PC-9 (cell line): ENCODE results near the gene ANKRD30A. TPM values are rescaled to one million over a fixed set of nuclear protein-coding genes. Genes with fewer than 3 reads are reported as not detected.

Experiments
- BruUV-seq: library from RNA; stranded (reverse); fragments of 400-500 nt; replicated peaks from 2 replicates; lab custom pipeline; 2021; lab: Mats Ljungman, UMichigan
- CTCF ChIA-PET: fragments of 300-600 bp; sonication (Branson Sonifier 250); formaldehyde crosslinking; loops from one replicate; lab custom pipeline; 2022; ENCODE audit warnings: antibody characterized with exemption; lab: Charles Lee
- POLR2A ChIA-PET: fragments of 300-600 bp; sonication (Branson Sonifier 250); formaldehyde crosslinking; loops from one replicate; lab custom pipeline; 2022; ENCODE audit warnings: antibody characterized with exemption; ENCODE audit not compliant: unreplicated experiment; lab: Charles Lee
- DNase-seq, 2 experiments: peaks; one replicate each; pipeline versions ENCODE4 v3.0.0 to v3.0.0-alpha.2; 2015 to 2022; ENCODE audit warnings: mixed read lengths in 1 of 2
- H2AFZ ChIP-seq: fragments of 200-600 bp; sonication (generic); 2 replicates; pipeline ENCODE4 v1.8.1; 2017; ENCODE audit warnings: antibody characterized with exemption
- H3F3A ChIP-seq: fragments of 200-600 bp; sonication (generic); 2 replicates; pipeline ENCODE4 v1.8.1; 2017; ENCODE audit warnings: antibody characterized with exemption, mild to moderate bottlenecking, low read depth; ENCODE audit not compliant: insufficient read depth
- H3K27ac ChIP-seq: fragments of 200-600 bp; sonication (generic); 2 replicates; pipeline ENCODE4 v1.6.1; 2016; ENCODE audit warnings: mixed run types
- H3K27me3 ChIP-seq: fragments of 200-600 bp; sonication (generic); 2 replicates; pipeline ENCODE4 v1.6.1; 2016; ENCODE audit warnings: low read depth, mixed run types; ENCODE audit not compliant: insufficient read depth
- H3K36me3 ChIP-seq: fragments of 200-600 bp; sonication (generic); 2 replicates; pipeline ENCODE4 v1.6.1; 2016; ENCODE audit warnings: low read depth, mixed run types
- H3K4me1 ChIP-seq: fragments of 200-600 bp; sonication (generic); replicated peaks from 2 replicates; pipeline ENCODE4 v1.6.1; 2016; ENCODE audit warnings: mixed run types; ENCODE audit not compliant: insufficient read depth
- H3K4me2 ChIP-seq: fragments of 200-600 bp; sonication (generic); 2 replicates; pipeline ENCODE4 v1.6.1; 2017; ENCODE audit warnings: mixed run types
- H3K4me3 ChIP-seq: fragments of 200-600 bp; sonication (generic); 2 replicates; pipeline ENCODE4 v1.6.1; 2016; ENCODE audit warnings: mixed run types
- H3K79me2 ChIP-seq: fragments of 200-600 bp; sonication (generic); 2 replicates; pipeline ENCODE4 v1.6.1; 2017; ENCODE audit warnings: low read depth, mixed run types
- H3K9me2 ChIP-seq: fragments of 200-600 bp; sonication (generic); 2 replicates; pipeline ENCODE4 v1.8.1; 2017; ENCODE audit warnings: mild to moderate bottlenecking; ENCODE audit not compliant: insufficient read depth
- H3K9me3 ChIP-seq: fragments of 200-600 bp; sonication (generic); 2 replicates; pipeline ENCODE4 v1.8.1; 2016; ENCODE audit warnings: low read depth; ENCODE audit not compliant: insufficient read depth
- H4K20me1 ChIP-seq: fragments of 200-600 bp; sonication (generic); 2 replicates; pipeline ENCODE4 v1.8.1; 2017; ENCODE audit not compliant: insufficient read depth
- EZH2 ChIP-seq: fragments of 200-600 bp; sonication (generic); IDR thresholded peaks from 2 replicates; pipeline ENCODE4 v1.8.0; 2017; ENCODE audit warnings: antibody characterized with exemption, low read depth
- intact Hi-C: fragments of 100-400 bp; cut with micrococcal nuclease; formaldehyde crosslinking; loops from one replicate; pipeline ENCODE4 v1.10.0; 2022; ENCODE audit not compliant: unreplicated experiment
- total RNA-seq: library from RNA; stranded (reverse); gene quantifications from 2 replicates; pipeline ENCODE4 v1.2.3, GENCODE V29; 2021
- TF ChIP-seq, protein P1 (sequence below): fragments of 200-600 bp; sonication (generic); conservative IDR thresholded peaks from 2 replicates; pipeline ENCODE4 v1.6.1; 2017; ENCODE audit warnings: mixed run types, antibody characterized with exemption, mild to moderate bottlenecking, moderate library complexity

The ANKRD30A gene
- total RNA-seq, 1 experiment from 2014 or later = not detected

DNA sequence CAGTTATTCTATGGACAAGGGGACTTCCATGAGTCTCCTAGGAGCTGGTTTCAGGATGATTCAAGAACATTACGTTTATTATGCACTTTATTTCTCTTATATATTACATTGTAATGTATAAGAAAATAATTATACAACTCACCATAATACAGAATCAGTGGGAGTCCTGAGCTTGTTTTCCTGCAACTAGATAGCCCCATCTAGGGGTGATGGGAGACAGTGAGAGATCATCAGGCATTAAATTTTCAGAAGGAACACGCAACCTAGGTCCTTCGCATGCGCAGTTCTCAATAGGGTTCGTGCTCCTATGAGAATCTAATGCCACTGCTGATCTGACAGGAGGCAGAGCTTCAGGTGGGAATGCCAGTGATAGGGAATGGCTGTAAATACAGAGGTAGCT lies 137.9 kb downstream of the ANKRD30A start:
- ChIA-PET CTCF (no interaction called here), POLR2A (no interaction called here)
- no peaks in the 10 kb centered on the region for H4K20me1 ChIP-seq
- BruUV-seq = no TSS peak
- H2AFZ ChIP-seq = no peak overlapping the region
- no peaks in the 10 kb centered on the region for H3K4me1 ChIP-seq
- no peak overlapping the region for H3K4me3 ChIP-seq
- no peaks in the 10 kb centered on the region for H3F3A ChIP-seq
- no peaks in the 10 kb centered on the region for H3K36me3 ChIP-seq
- no peaks in the 10 kb centered on the region for H3K79me2 ChIP-seq
- no peaks in the 10 kb centered on the region for H3K9me2 ChIP-seq
- no peaks in the 10 kb centered on the region for H3K27me3 ChIP-seq
- intact Hi-C loops = no loop called here
- TF ChIP-seq EZH2 = no peak
- TF ChIP-seq, protein P1, sequence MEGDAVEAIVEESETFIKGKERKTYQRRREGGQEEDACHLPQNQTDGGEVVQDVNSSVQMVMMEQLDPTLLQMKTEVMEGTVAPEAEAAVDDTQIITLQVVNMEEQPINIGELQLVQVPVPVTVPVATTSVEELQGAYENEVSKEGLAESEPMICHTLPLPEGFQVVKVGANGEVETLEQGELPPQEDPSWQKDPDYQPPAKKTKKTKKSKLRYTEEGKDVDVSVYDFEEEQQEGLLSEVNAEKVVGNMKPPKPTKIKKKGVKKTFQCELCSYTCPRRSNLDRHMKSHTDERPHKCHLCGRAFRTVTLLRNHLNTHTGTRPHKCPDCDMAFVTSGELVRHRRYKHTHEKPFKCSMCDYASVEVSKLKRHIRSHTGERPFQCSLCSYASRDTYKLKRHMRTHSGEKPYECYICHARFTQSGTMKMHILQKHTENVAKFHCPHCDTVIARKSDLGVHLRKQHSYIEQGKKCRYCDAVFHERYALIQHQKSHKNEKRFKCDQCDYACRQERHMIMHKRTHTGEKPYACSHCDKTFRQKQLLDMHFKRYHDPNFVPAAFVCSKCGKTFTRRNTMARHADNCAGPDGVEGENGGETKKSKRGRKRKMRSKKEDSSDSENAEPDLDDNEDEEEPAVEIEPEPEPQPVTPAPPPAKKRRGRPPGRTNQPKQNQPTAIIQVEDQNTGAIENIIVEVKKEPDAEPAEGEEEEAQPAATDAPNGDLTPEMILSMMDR = 0 out of 2 replicates have a peak, but pooled peaks have one; percentile 20
- DNase-seq = no peak
- no peaks in the 10 kb centered on the region for H3K9me3 ChIP-seq
- H3K4me2 ChIP-seq = no peak overlapping the region
- H3K27ac ChIP-seq = no peak overlapping the region

DNA sequence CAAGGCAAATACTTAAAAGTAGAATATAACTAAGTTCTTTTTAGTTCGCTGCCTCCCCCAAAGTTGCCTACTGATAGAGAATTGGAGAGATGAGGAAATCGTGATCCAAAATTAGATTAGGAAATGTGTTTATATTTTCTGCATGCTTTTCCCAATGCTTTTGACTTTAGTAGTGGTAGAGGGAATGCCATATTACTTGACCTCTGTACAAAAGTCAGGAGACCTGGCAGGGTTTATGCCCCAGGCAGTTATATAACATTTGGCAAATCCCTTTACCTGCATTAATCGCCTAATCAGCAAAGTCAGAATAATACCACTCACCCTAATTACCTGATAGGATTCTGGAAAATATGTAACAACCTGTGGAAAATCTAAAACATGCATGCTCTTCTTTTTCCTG lies 142.9 kb downstream of the ANKRD30A start:
- CTCF ChIA-PET = no interaction called here
- no peak overlapping the region for H3K27ac ChIP-seq
- H3K4me3 ChIP-seq = no peak overlapping the region
- TF ChIP-seq EZH2 = no peak
- TF ChIP-seq, protein P1 = no peak
- no peaks in the 10 kb centered on the region for H3K79me2 ChIP-seq
- no TSS peak for BruUV-seq
- H3K27me3 ChIP-seq = no peaks in the 10 kb centered on the region
- no peaks in the 10 kb centered on the region for H3K9me2 ChIP-seq
- H3K4me2 ChIP-seq = no peak overlapping the region
- intact Hi-C loops = no loop called here
- no peaks in the 10 kb centered on the region for H4K20me1 ChIP-seq
- H2AFZ ChIP-seq = no peak overlapping the region
- H3K36me3 ChIP-seq = no peaks in the 10 kb centered on the region
- no peaks in the 10 kb centered on the region for H3K9me3 ChIP-seq
- H3K4me1 ChIP-seq = no peaks in the 10 kb centered on the region
- no peak for DNase-seq
- POLR2A ChIA-PET = no interaction called here
- H3F3A ChIP-seq = no peaks in the 10 kb centered on the region

DNA sequence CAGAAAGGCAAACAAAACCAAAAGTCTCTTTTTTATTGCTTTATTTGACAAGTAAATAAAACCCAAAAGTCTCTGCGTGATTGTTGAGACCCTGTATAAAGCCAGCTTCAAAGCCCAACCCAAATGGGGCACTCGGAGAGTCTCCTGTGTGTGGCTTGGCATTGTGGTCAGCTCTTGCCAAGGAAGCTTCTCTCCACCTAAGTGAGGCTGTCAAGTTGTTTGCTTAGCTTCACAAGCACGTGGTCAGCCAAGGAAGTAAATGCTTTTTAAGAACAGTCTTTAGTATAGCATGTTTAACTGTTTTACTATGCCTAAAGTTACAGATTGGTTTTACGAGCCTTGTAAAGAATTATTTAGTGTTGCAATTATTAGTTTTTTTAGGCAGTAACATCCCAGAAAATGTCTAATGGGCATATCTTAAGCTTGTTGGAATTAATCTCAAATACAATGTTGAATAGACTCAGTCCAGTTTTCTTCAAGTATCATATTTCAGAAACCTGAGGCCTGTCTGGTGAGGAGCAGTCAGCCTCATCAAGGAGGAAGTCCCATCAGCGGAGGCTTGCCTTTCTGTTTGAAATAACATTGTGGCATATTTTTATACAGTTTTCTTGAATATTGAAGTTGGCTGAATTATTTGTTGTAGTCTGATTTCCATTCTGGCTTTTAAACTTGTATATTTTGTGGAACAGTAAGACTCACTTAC lies 144.3 kb downstream of the ANKRD30A start:
- no peak overlapping the region for H2AFZ ChIP-seq
- no peaks in the 10 kb centered on the region for H4K20me1 ChIP-seq
- no peak overlapping the region for H3K4me2 ChIP-seq
- H3K79me2 ChIP-seq = no peaks in the 10 kb centered on the region
- no peaks in the 10 kb centered on the region for H3K36me3 ChIP-seq
- no peaks in the 10 kb centered on the region for H3K27me3 ChIP-seq
- BruUV-seq = no TSS peak
- TF ChIP-seq, protein P1 = no peak
- no peak for TF ChIP-seq EZH2
- H3K9me2 ChIP-seq = no peaks in the 10 kb centered on the region
- no peak for DNase-seq
- CTCF ChIA-PET = no interaction called here
- H3K4me3 ChIP-seq = no peak overlapping the region
- POLR2A ChIA-PET = no interaction called here
- intact Hi-C loops = no loop called here
- H3K27ac ChIP-seq = no peak overlapping the region
- no peaks in the 10 kb centered on the region for H3K4me1 ChIP-seq
- H3K9me3 ChIP-seq = no peaks in the 10 kb centered on the region
- H3F3A ChIP-seq = no peaks in the 10 kb centered on the region
